ENCODE results near the gene GP1BA. TPM values are rescaled to one million over a fixed set of nuclear protein-coding genes. Genes with fewer than 3 reads are reported as not detected.

GP1BA gene
- polyA plus RNA-seq, 1 donor (not counting 4 experiments of a cell fraction or from before 2014, with no cell fraction given), result not detected

GRCh38 chr17:4928881-4929280, 3.2 kb upstream of the GP1BA start:
- Histone ChIP-seq H3K36me3 (ENCODE audit: control insufficient read depth in 2 of 2, extremely low read depth in 1 of 2, insufficient read depth in 2 of 2, low read length in 2 of 2) (peaks cover 0 to 7% of the 10 kb centered on the region in 2 experiments), H4K20me1 (ENCODE audit: control insufficient read depth, extremely low read depth, insufficient read depth, low read length) (no peaks in the 10 kb centered on the region), H3K79me2 (ENCODE audit: control insufficient read depth, insufficient read depth, low read length) (no peaks in the 10 kb centered on the region), H3K9ac (ENCODE audit: control insufficient read depth, extremely low read depth, insufficient read depth, low read length) (no peak overlapping the region), H3K4me2 (ENCODE audit: control insufficient read depth, extremely low read depth, insufficient read depth, low read depth, low read length) (no peak overlapping the region), H3K27me3 (ENCODE audit: control insufficient read depth, extremely low read depth, insufficient read depth, low read length) (no peaks in the 10 kb centered on the region), H3K9me1 (ENCODE audit: control insufficient read depth, extremely low read depth, insufficient read depth, low read length) (no peaks in the 10 kb centered on the region), H2AFZ (ENCODE audit: control insufficient read depth, low read length) (no peak overlapping the region), H3K4me3 (ENCODE audit: control insufficient read depth in 2 of 3, extremely low read depth in 1 of 3, insufficient read depth in 2 of 3, low read depth in 1 of 3, low read length in 3 of 3) (no peak overlapping the region), H3K27ac (ENCODE audit: control insufficient read depth, insufficient read depth, low read length) (no peak overlapping the region), H3K9me3 (ENCODE audit: control insufficient read depth, low read depth, low read length) (no peaks in the 10 kb centered on the region), H3K4me1 (ENCODE audit: control insufficient read depth, extremely low read depth, insufficient read depth, low read length) (no peaks in the 10 kb centered on the region)
- no peak for TF ChIP-seq CTCF (optimal IDR thresholded peaks at IDR 0.05 in 1 of 3, IDR thresholded peaks at IDR 0.05 in 1 of 3, conservative IDR thresholded peaks at IDR 0.05 in 1 of 3; ENCODE audit: extremely low read depth in 1 of 3, insufficient read depth in 2 of 3, low read length in 3 of 3)
- no peak for TF ChIP-seq EZH2 (IDR thresholded peaks at IDR 0.05; ENCODE audit: low read length)
- DNase-seq (ENCODE audit: low read depth, low spot score), result no peak
- dilution Hi-C loops (cut with MboI; ENCODE audit: extremely low pct_ligation_motif_present, low sequenced_read_pairs), result no loop called here
- FAIRE-seq, result no peak

GRCh38 chr17:4932756-4933155, 679 bp downstream of the GP1BA start:
- FAIRE-seq (no peak), DNase-seq (ENCODE audit: low read depth, low spot score) (no peak)
- Histone ChIP-seq H4K20me1 (ENCODE audit: control insufficient read depth, extremely low read depth, insufficient read depth, low read length) (no peaks in the 10 kb centered on the region), H3K27ac (ENCODE audit: control insufficient read depth, insufficient read depth, low read length) (no peak overlapping the region), H3K4me2 (ENCODE audit: control insufficient read depth, extremely low read depth, insufficient read depth, low read depth, low read length) (no peak overlapping the region), H3K27me3 (ENCODE audit: control insufficient read depth, extremely low read depth, insufficient read depth, low read length) (no peaks in the 10 kb centered on the region), H3K9ac (ENCODE audit: control insufficient read depth, extremely low read depth, insufficient read depth, low read length) (no peak overlapping the region), H3K9me3 (ENCODE audit: control insufficient read depth, low read depth, low read length) (no peaks in the 10 kb centered on the region), H3K4me3 (ENCODE audit: control insufficient read depth in 2 of 3, extremely low read depth in 1 of 3, insufficient read depth in 2 of 3, low read depth in 1 of 3, low read length in 3 of 3) (no peak overlapping the region), H3K79me2 (ENCODE audit: control insufficient read depth, insufficient read depth, low read length) (peaks cover 1% of the 10 kb centered on the region), H3K4me1 (ENCODE audit: control insufficient read depth, extremely low read depth, insufficient read depth, low read length) (peaks cover 7% of the 10 kb centered on the region), H3K36me3 (ENCODE audit: control insufficient read depth in 2 of 2, extremely low read depth in 1 of 2, insufficient read depth in 2 of 2, low read length in 2 of 2) (peaks cover 4 to 13% of the 10 kb centered on the region in 2 experiments), H3K9me1 (ENCODE audit: control insufficient read depth, extremely low read depth, insufficient read depth, low read length) (no peaks in the 10 kb centered on the region), H2AFZ (ENCODE audit: control insufficient read depth, low read length) (no peak overlapping the region)
- TF ChIP-seq EZH2 (IDR thresholded peaks at IDR 0.05; ENCODE audit: low read length) (no peak), CTCF (optimal IDR thresholded peaks at IDR 0.05 in 1 of 3, IDR thresholded peaks at IDR 0.05 in 1 of 3, conservative IDR thresholded peaks at IDR 0.05 in 1 of 3; ENCODE audit: extremely low read depth in 1 of 3, insufficient read depth in 2 of 3, low read length in 3 of 3) (no peak)
- dilution Hi-C loops (cut with MboI; ENCODE audit: extremely low pct_ligation_motif_present, low sequenced_read_pairs), result no loop called here
